Measurements from ENCODE around the gene UBR1.
"Not testable (repeated sequence)": the region's sequence is repeated elsewhere in the genome, so short reads cannot be mapped to it uniquely, and the experiment has no call there.

- TF ChIP-seq CTCF, POLR2A (IDR thresholded peaks at IDR 0.05): not testable (repeated sequence)
These were observed 100.8 kb downstream of the UBR1 start for GRCh38 chr15:43004886-43005595.
